Activated CD4-positive, alpha-beta T cell treated with anti-CD3 and anti-CD28 coated beads, Interleukin-2, amount 10 ng/mL, durations not matched to agents 7 days and 5 days (primary cell): ENCODE results near the gene NBPF14. TPM values are rescaled to one million over a fixed set of nuclear protein-coding genes. Genes with fewer than 3 reads are reported as not detected.
"Not testable (repeated sequence)": the region's sequence is repeated elsewhere in the genome, so short reads cannot be mapped to it uniquely, and the experiment has no call there.

Experiments
- CTCF ChIA-PET: fragments of 350-600 bp; sonication (Branson Sonifier 250); formaldehyde crosslinking; loops from one replicate; lab custom pipeline; 2021; ENCODE audit warnings: antibody characterized with exemption; lab: Charles Lee
- POLR2A ChIA-PET: fragments of 350-600 bp; sonication (Branson Sonifier 250); formaldehyde crosslinking; loops from one replicate; lab custom pipeline; 2021; ENCODE audit warnings: antibody characterized with exemption; lab: Charles Lee
- DNase-seq: peaks from one replicate; pipeline ENCODE4 v3.0.0-alpha.2; 2020
- H3K27ac Mint-ChIP-seq: one replicate; pipeline ENCODE4 v1.8.0; 2021; ENCODE audit warnings: mild to moderate bottlenecking, moderate library complexity, mixed read lengths
- H3K27me3 Mint-ChIP-seq: one replicate; pipeline ENCODE4 v1.8.0; 2021; ENCODE audit warnings: mixed read lengths
- H3K36me3 Mint-ChIP-seq: one replicate; pipeline ENCODE4 v1.8.0; 2021; ENCODE audit warnings: low read depth, mixed read lengths
- H3K4me1 Mint-ChIP-seq: one replicate; pipeline ENCODE4 v1.8.0; 2021; ENCODE audit warnings: mixed read lengths
- H3K4me3 Mint-ChIP-seq: one replicate; pipeline ENCODE4 v1.8.0; 2021; ENCODE audit warnings: mild to moderate bottlenecking, moderate library complexity, mixed read lengths
- H3K9me3 Mint-ChIP-seq: one replicate; pipeline ENCODE4 v1.8.0; 2021; ENCODE audit warnings: mixed read lengths
- total RNA-seq, 2 experiments: library from RNA; stranded (reverse); gene quantifications; one replicate each; pipeline ENCODE4 v1.2.3, GENCODE V29; 2021

NBPF14 gene
- total RNA-seq, 2 experiments from 2014 or later, result 16.8 to 20.6 TPM

GRCh38 chr1:148522561-148523204 lies 73.1 kb downstream of the NBPF14 start:
- POLR2A ChIA-PET, result interaction anchor here (0.6 to 0.8 kb wide), 5 partner anchors 120 to 259 kb away, joined by 3 to 13 read pairs (median 6); no protein-coding TSS in a partner anchor
- H3K27me3 Mint-ChIP-seq, CTCF ChIA-PET, H3K9me3 Mint-ChIP-seq, H3K4me1 Mint-ChIP-seq, H3K36me3 Mint-ChIP-seq: not testable (repeated sequence)
- Mint-ChIP-seq H3K27ac (peak overlapping the region; percentile 95), H3K4me3 (peak overlapping the region; percentile 88)
- peak; percentile 94 for DNase-seq

GRCh38 chr1:148522072-148522471 lies 73.7 kb downstream of the NBPF14 start:
- H3K9me3 Mint-ChIP-seq, POLR2A ChIA-PET, CTCF ChIA-PET, H3K36me3 Mint-ChIP-seq, H3K27me3 Mint-ChIP-seq: not testable (repeated sequence)
- peak overlapping the region; percentile 88 for H3K4me3 Mint-ChIP-seq
- peak overlapping the region; percentile 95 for H3K27ac Mint-ChIP-seq
- peaks cover 10% of the 10 kb centered on the region for H3K4me1 Mint-ChIP-seq
- DNase-seq, result peak; percentile 88

- H3K36me3 Mint-ChIP-seq, DNase-seq, POLR2A ChIA-PET, H3K9me3 Mint-ChIP-seq, H3K27ac Mint-ChIP-seq, CTCF ChIA-PET, H3K27me3 Mint-ChIP-seq, H3K4me3 Mint-ChIP-seq: not testable (repeated sequence)
- peaks cover 14% of the 10 kb centered on the region for H3K4me1 Mint-ChIP-seq
These were observed 81.5 kb downstream of the NBPF14 start for GRCh38 chr1:148514310-148514709.

- CTCF ChIA-PET, POLR2A ChIA-PET, DNase-seq, H3K9me3 Mint-ChIP-seq, H3K36me3 Mint-ChIP-seq, H3K27ac Mint-ChIP-seq, H3K4me3 Mint-ChIP-seq, H3K27me3 Mint-ChIP-seq: not testable (repeated sequence)
- H3K4me1 Mint-ChIP-seq, result peaks cover 11% of the 10 kb centered on the region
These were observed 83.1 kb downstream of the NBPF14 start for GRCh38 chr1:148512571-148513184.

GRCh38 chr1:148493933-148494332 lies 101.9 kb downstream of the NBPF14 start:
- DNase-seq, H3K27ac Mint-ChIP-seq, POLR2A ChIA-PET, H3K4me1 Mint-ChIP-seq, H3K4me3 Mint-ChIP-seq, CTCF ChIA-PET, H3K9me3 Mint-ChIP-seq, H3K27me3 Mint-ChIP-seq, H3K36me3 Mint-ChIP-seq: not testable (repeated sequence)

- H3K4me3 Mint-ChIP-seq, H3K4me1 Mint-ChIP-seq, DNase-seq, H3K36me3 Mint-ChIP-seq, CTCF ChIA-PET, POLR2A ChIA-PET, H3K9me3 Mint-ChIP-seq, H3K27me3 Mint-ChIP-seq: not testable (repeated sequence)
- H3K27ac Mint-ChIP-seq, result peak within 1 kb of the TSS; percentile 19
These were observed 112.8 kb downstream of the NBPF14 start, which contains the start of gene PPIAL4G for GRCh38 chr1:148483029-148483428. Gene PPIAL4G, minus strand, starts transcription at chr1:148483302. Its CDS starts 50 bp downstream, at chr1:148483252.

Other genes with a start within 250 kb of the NBPF14 start
- 1 to 10 TPM in 1 of 2 experiments, under 1 TPM in 1; 0.84 to 1.1 TPM for gene PPIAL4G, start 112.7 kb downstream of the NBPF14 start, total RNA-seq
- gene NUDT4B, start 152.8 kb upstream of the NBPF14 start, total RNA-seq, result under 1 TPM; 0.40 to 0.52 TPM
- gene PDE4DIP, start 248.4 kb upstream of the NBPF14 start, total RNA-seq, result 10 to 100 TPM; 30.2 to 30.6 TPM